HG03565 (cell line): Measurements from ENCODE around the gene CNIH3.

ENCODE experiments used
- ATAC-seq: cut with Tn5 transposase; IDR thresholded peaks from one replicate; pipeline ENCODE4 v1.9.1; 2021; ENCODE audit warnings: mild to moderate bottlenecking, moderate library complexity; ENCODE audit not compliant: unreplicated experiment

CNIH3 gene

DNA sequence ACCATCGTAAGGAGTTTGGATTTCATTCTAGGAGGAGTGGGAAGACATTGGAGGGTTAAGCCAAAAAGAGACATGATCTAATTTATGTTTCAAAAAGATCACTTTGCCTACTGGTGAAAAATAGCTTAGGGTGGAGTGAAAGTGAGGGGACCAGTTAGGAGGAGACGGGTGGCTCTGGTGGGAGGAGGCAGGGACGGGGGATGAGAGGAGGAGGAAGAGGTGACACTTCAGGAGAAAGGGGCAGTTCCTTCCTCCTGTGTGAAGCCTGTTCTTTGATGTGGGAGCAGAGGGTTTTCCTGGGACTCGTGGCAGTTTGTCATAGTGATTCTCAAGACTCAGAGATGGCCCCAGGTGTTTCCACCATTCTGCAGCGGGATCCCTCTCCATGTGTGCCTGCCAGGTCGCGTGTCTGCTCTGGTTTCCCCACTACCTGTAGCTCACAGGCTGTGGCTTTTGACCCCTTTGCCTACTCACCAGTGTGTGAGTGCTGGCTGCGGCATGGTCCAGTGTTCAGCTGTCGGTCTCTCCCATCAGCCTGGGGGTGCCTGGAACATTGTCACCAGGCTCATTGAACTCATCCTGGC is 102.4 kb downstream of the CNIH3 start:
- ATAC-seq = no peak

DNA sequence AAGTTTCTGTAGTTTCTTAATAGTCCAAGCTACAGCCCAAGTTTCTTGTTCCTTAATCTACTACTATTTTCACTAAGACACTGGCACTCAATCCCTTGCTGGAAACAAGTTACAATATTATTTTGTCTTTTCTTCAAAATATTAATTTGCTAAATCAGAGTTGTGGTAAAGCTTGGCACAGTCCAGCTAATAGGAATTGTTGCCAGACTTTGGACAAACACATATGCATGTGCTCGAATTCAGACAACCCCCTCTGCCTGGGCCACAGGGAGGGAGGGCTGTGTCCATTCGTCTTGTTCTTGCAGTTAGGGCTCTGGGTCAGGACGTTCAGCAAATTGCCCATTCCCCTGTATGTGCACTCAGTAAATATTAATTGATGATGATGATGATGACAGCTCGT is 103.6 kb downstream of the CNIH3 start:
- no peak for ATAC-seq

DNA sequence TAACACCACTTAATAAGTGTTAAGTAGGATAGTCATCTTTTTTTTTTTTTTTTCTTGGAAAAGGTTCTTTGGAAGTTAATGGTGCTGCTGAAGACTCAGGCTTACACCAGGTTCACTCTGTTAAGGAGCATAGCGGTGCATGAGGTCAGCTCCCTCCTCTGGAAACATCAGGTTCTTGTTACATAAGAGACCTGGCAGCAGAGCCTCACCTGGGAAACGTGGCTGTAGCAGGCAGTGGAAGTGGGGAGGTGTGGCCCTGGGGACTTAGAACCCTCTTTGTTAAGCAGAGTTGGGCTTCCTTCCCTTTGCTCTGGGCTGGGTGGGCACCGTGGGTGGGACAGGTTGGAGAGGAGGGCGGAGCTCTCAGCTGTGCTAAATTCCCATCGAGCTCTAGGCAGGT is 104.1 kb downstream of the CNIH3 start:
- no peak for ATAC-seq

DNA sequence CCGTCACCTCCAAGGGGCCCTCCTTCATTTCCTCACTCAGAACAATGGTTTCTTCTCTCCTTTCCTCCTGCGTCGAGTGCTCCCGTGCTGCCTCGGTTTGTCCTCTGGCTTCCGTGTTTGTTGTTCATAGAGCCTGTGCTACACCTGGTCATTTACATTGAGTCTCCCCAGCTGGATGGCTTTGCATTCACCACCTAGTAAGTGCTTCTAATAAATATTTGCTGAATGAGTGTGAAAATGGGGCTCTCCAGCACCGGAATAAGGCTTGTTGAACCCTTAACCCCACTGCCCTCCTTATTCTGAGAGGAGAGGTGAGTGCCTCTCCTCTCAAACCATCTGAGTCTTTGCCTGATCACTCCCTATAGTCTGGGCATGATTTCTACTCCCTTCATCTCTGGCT is 104.9 kb downstream of the CNIH3 start:
- no peak for ATAC-seq

DNA sequence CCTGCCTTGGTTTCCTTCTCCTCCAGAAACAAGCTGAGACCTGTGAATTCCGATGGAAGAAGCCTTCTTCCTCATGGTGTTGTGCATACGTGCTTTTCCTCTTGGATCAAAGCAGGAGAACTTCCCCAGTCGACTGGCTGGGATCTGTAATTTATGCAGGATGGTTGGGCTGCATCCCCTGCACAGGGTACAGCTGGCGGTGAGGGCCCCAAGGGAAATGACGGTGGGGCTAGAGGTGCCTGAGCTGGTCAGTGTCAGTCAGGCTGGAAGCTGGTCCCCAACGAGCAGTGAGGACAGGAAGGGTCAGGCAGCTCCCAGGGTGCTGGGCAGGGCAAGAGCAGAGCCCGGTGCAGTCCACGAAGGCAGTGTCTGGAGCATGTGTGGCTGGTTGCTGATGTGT is 106.7 kb downstream of the CNIH3 start:
- no peak for ATAC-seq

DNA sequence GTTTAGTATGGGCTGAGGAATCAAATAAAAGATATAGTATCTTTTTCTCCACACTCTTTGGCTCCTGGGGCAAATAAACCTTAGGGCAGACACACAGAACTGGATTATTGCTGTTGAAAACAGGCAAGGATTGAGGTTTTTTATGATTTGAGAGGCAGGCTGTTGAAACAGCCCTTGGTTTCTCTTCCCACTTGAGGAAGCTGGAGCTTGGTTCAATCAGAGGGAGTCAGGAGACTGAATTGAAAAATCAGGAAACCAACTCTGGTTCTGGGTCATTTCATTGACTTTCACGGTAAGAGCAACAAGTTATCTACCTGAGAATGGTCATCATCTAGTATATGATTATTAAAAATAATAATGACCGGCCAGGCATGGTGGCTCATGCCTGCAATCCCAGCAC is 108.4 kb downstream of the CNIH3 start:
- ATAC-seq = no peak

DNA sequence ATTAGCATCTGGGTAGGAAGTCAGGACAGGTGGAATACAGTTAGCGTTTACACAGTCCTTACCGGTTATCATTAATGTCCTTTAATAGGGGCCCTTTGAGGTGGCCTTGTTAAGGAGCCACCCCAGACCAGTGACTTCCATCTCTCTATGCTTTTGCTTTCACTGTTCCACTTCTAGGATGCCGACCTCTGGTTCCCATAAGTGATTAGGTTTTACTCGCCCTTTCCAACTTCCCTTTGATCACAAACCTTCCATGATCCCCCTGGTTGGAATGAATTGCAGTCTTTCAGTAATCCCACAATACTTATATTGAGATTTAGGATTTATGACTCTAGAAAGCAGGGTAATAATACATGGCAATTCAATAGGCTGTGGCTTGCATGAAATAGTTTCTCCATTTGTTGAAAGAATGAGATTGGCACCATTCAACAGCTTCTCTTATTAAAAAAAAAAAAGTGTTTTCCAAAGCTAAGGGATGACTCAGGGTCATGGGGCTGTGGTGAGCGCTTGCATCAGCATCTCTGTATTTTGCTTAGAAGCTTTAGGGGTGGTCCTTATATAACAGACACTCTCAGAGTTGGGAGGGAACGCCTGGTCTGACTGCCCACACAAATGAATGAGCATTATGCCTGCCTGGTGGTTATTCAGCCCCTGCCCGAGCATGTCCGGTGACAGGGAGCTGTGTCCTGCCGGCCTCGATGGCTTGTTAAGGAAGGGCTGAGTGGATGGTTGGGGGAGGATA is 110.5 kb downstream of the CNIH3 start:
- ATAC-seq = no peak

DNA sequence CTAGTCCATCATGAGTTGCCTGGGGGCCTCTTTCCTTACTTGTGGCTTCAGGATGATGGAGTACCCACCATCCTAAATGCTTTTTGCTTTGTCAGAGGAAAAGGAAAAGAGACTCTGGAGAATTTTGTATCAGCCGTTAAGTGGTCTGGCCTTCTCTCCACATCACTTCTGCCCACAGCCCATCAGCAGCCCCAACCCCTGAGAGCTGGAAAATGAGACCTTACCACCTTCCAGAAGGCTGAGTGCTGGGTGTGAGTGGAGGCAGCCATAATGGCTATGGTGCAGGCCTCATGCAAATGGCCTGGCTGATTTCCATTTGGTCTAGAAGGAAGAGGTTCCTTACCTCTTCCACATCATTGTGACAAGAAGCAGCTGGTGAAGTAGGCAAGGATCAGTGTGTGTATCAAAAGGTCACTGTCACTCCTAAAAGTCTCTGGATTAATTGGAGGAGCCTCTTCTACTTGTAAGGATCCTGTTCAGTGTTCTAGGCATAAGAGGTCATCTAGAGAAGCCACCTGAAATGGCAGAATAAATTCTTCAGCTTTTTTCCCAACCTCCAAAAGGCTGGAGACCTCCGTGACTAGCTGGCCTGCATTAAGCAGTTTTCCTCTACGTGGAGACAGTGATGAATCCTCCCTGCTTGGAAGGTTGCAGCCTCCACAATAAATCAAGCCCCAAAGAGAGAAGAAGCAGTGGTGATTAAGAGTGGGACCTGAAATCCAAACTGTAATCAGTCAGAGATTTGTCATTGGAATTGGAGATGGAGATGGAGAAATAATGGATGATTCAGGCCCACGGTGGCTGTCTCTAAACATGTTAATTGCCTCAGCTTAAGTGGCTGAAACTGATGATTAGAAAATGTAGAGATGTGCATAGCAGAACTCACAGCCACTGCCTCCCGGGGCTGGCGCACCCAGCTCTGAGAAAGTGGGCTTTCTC is 111.5 kb downstream of the CNIH3 start:
- no peak for ATAC-seq

DNA sequence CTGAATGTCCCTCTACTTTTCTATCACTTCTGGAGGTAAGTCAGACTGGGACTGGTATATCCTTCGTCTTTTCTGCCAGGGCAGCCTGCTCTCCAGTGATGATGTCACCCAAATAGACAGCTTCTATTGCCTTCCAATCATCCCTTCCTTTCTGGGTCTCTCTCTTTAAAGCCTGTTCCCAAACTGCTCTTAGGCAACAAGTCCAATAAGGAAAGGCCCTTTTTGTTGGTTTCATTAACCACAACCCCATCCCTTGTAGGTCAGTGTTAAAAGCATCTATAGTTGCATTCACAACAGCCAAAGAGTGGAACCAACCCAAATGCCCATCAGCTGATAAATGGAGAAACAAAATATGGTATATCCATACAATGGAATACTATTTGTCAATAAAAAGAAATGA is 114.4 kb downstream of the CNIH3 start:
- ATAC-seq = no peak

DNA sequence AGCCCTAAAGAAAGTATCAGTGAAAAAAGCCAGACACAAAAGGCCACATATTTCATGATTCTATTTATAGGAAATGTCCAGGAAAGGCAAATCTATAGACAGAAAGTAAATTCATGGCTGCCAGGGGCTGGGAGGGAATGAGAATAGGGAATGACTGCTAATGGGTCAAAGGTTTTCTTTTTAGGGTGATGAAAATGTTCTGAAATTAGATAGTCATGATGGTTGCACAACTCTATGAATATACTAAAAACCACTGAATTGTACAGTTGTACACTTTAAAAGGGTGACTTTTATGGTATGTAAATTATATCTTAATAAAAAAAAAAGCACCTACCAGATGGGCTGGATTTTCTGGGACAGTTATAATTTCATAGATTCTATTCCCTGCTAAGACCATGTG is 114.8 kb downstream of the CNIH3 start:
- ATAC-seq = no peak

DNA sequence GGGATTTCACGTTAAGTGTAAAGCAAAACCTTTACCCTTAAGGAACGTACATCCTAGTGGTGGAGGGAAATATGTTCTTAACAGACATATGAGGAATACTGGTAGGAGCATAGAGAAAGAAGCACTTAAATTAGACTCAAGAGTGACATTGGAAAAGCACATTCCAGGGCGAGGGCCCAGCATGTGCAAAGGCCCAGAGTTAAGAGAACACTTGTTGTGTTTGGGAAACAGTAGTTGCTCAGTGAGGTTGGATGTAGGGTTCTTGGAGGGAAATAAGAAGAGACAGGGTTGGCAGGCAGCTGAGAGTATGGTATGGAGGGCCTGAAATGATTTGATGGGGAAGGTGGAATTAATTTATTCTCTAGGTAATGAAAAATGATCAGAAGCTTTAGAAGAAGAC is 115.5 kb downstream of the CNIH3 start:
- no peak for ATAC-seq

DNA sequence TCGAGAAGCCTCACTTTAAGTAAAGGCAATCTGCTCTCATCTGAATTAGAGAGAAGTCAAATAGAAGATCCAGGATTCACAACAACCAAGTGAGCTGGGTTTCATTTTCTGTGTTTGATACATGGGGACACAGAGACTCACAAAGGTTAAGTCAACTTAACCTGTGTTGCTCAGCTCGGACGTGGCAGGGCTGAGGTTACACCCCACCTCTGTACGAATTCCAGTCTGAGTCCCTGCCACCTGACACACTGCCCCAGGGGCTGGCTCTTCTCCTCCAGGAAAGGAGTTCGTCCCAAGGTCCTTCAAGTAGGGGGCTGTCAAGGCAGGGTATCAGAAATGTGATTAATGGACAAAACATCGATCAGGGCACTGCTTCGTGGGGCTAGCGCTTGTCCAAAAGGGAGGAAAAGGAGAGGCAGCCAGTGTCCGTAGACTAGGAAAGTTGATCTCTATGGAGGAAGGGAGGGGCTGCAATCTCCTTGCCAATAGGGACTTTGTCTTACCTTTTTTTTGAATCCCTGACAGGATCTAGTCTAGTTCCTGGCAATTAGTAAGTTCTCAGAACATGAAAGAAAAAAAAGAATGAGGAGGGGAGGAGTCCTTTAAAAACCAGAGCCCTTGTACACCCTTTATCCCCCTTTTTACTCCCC is 116.4 kb downstream of the CNIH3 start:
- ATAC-seq = no peak

DNA sequence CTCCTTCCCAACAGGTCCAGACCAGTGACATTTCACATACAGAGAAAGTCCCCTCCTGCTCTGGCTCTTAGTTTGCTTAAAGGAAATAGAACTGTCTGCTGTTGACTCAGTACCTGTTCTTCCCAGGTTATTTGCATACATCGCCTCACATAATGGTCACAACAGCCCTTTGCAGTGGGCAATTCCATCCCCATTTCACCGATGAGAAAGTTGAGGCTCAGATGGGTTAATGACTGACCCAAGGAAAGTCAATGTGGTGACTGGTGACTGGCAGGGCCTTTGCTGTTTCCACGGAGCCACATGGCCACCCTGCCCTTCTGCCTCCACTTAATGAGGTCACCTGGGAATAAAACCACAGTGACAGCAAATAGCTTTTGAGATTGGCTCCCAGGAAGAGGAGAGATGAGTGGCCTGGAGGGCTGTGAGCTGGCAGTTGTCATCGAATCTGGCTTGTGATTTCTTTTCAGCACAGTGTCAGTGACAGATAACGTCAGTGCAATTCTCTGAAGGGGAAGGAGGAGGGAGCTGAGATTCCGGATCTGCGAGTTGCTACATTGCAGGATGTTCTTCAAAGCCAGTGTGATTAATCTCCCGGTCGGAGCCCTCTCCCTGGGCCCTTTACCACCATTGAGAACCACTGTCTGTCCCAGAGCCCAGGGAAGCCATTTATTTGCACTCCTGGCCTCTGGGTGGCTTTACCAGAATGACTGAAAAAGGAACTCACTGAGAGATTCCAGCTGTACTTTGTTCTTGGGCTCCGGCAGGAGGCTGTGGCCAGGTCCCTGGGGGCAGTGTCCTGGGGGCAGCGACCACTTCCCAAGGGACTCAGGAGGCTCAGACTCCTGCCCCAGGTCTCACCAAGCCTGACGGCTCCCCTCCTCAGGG is 117.2 kb downstream of the CNIH3 start:
- ATAC-seq = peak; percentile 56

DNA sequence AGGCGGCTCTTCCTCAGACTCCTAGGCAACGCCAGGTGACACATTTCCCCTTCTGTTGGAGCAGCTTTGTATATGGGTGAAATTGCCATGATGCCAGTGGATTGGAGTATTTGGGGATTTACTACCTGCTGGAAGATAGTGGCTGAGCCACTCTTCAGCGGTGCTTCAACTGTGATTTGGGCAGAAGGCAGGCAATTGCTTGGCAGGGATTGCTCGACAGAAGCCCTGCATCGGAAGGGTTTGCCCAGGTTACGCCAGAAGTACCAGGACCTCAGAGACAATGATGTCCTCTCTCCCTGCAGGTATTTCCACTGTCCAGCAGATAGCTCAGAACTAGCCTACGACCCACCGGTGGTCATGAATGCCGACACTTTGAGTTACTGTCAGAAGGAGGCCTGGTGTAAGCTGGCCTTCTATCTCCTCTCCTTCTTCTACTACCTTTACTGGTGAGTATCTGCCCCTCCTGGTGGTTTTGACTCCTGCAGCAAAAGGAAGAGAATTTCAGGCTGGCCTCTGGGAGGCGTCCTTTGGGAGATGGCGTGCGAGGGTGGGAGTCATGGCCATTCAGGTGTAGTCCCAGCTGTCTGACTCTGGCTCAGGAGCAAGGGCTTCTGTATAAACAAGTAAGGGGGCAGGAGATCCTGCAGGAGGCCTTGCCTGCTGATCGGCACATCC is 118.3 kb downstream of the CNIH3 start:
- ATAC-seq = no peak

DNA sequence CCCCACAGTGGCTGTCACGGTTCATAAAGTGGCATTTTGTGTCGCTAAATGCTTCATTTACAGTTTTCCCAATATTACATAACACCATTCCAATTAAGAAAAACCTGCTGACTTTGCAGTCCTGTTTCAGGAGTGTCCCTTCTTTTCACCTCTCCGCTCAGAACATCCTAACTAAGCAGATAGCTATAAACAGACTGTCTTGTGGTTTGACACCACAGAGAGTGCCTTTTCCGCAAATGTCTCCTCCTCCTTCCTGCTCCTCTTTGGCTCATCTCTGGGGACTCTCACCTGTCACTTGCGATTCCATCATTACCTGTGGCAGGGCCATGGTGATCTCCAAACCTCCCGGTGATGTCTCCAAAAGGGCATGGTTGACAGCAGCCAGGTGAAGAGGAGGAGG is 119.0 kb downstream of the CNIH3 start:
- ATAC-seq = no peak

DNA sequence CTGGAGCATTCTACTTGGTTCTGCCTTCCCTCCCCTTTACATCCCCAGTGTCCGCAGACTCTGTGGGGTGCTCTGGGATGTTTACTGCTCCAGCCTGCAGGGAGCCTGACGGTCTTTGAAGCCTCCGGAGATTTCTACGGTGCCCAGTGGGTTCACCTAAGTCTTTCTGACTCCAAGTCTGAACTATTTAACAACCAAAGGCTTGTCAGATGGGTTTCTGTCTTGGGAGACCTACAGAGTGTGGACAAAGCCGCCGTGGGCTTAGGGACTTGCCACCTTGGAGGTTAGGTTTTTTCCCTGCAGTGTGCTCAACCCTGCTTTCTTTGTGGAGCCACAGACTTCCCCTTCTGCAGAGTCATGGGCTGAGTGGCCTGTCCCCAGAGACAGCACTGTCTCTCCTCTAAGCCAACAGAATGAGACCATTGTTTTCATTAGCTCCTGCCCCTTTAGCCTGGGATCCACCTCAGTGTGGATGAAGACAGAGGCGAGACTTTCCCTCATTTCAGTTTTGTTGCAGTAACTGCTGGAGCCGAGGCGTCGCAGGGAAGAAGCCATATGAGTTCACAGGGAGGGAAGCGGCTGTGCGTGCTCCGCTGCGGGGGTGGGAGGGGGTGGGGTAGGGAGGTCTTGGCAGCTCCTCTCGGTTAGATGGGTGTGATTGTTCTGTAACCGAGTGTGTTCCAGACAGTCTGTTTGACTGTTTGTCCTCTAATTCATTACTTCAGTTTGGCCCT is 120.7 kb downstream of the CNIH3 start:
- peak; percentile 48 for ATAC-seq

DNA sequence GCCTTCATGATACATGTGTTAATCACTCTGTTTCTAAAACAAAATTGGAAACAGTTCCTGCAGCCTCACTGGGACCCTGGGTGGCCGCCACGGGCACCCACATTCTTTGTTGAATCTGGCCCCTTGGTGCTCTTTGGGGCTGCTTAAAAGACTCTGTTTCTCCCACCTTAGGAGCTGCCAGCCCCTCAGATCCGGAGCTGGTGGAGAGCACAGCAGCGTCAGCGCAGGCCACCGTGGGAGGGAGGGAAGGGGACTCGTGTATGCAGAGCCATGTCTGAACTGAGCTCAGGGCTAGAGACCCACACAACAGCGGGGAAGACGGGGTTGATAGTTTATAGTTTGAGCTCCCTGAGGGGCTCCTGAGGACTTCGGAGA is 121.2 kb downstream of the CNIH3 start:
- ATAC-seq = no peak

DNA sequence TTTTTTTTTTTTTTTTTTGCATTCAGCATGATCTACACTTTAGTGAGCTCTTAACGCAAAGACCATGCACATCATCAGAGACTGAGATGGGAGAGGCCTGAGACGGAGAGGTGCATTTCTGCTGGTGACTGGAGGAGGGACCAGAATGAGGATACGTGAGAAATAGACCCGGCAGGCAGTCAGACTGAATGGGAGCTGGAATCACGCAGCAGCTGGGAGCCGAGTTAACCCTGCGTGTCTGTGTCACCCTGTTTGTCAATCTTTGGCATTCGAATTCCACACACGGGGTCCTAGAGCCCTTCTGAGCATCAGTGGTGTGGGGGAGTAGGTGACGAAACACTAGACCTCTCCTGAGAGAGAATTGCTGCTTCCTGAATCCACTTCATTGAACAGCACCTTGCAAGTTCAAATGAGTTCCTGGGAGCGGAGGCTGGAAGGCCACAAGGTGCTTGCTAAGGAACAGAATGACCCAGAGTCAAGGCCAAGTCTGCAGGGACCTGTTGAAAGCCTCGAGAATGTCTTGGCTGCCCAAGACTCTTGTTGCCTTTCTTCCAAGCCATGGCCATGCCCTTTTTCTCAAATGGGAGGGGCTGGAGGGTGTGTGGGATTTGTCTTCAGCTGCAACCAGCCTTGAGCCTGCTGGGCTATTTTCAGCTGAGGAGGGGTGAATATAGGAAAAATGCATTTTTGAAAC is 123.3 kb downstream of the CNIH3 start:
- ATAC-seq = no peak
